Activated T-cell treated with anti-CD3 and anti-CD28 coated beads for 1 hour (primary cell): ENCODE measurements around the gene KIAA1755.

Source experiments
- DNase-seq: peaks from one replicate; pipeline ENCODE4 v3.0.0-alpha.2; 2020; ENCODE audit warnings: low read depth

Gene KIAA1755

DNA sequence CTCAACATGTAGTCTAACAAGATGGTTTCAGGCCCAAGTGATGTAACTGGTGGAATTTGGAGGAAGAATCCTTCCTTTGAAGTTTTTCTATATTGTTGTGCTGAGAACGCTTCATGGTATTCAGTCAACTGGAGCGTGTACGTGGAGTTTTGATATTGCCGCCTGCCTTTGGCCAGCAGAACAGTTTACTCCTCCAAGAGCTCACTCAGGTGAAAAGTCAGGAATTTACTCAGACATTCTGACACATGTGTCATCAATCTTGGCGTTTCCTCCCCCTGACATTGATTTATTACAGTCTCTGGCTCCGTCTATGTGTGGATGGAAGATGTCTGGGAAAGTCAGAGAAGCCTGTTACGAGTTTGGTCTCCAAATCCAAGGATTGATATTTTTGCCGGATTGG, 76.4 kb downstream of the KIAA1755 start:
- DNase-seq = no peak

- no peak for DNase-seq
Observed at GRCh38 chr20:38181971-38182370, 78.6 kb downstream of the KIAA1755 start.

GRCh38 chr20:38181207-38181801, 79.2 kb downstream of the KIAA1755 start:
- DNase-seq = no peak

GRCh38 chr20:38180781-38181180, 79.8 kb downstream of the KIAA1755 start:
- no peak for DNase-seq

GRCh38 chr20:38179846-38180245, 80.7 kb downstream of the KIAA1755 start:
- DNase-seq = no peak

DNA sequence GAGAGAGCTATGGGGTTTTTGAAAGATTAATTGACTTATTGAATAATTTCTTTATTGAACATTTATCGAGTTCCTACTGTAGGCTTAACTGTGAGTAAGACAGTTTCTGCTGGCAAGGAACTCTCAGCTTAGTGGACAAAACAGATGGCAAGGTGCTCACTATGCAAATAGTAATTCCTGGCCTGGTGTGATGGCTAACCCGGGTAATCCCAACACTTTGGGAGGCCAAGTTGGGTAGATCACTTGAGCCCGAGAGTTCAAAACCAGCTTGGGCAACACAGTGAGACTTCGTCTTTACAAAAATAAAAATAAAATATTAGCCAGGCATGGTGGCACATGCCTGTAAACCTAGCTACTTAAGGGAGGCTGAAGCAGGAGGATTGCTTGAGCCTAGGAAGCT, 82.0 kb downstream of the KIAA1755 start:
- no peak for DNase-seq

GRCh38 chr20:38178065-38178491, 82.5 kb downstream of the KIAA1755 start:
- DNase-seq = no peak

- DNase-seq = no peak
Observed at GRCh38 chr20:38177201-38177600, 83.3 kb downstream of the KIAA1755 start.

- DNase-seq = no peak
Observed at GRCh38 chr20:38175304-38176180, 85.0 kb downstream of the KIAA1755 start.

GRCh38 chr20:38173237-38174156, 87.0 kb downstream of the KIAA1755 start:
- no peak for DNase-seq

GRCh38 chr20:38172408-38172807, 88.1 kb downstream of the KIAA1755 start:
- no peak for DNase-seq

GRCh38 chr20:38171675-38172043, 88.9 kb downstream of the KIAA1755 start:
- no peak for DNase-seq

DNA sequence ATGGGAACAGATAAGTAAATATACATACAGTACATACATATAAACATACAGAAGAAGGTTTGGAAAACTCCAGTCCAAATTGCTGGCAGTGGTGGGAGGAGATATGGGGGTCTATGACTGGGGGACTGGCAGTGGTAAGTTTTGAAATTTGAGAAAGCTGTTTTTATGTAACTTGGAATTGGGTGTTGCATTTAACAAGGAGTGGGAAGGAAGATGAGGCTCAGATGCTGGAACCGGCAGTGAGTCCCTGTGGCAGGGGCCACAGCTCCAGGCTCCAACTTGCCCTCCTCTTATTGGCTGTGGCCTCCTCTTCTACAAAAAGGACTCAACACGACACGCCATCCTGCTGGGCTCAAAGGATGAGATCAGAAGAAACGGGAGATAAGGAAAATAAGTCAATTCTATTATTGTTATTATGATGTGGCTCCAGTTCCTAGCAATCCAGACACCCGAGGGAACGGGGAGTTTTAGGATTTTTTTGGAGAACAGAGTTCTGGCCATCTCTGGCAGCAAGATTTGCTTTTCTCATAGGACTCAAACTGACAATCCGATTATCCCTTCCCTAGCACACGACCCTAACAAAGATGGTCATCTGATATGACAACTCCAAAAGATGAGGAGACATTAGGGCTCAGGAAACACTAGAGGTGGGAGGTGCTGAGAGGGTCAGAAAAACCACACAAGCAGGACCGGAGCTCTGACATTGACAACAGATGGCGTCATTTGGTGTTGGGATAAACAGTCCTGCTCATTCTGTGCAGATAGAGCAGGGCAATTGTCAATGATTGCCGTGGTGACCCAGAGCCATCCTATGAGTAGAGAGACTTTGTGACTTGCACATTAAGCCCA, 89.5 kb downstream of the KIAA1755 start:
- DNase-seq = no peak

- DNase-seq = no peak
Observed at GRCh38 chr20:38170219-38170825, 90.2 kb downstream of the KIAA1755 start.

GRCh38 chr20:38169636-38170193, 90.8 kb downstream of the KIAA1755 start:
- no peak for DNase-seq

- DNase-seq = no peak
Observed at GRCh38 chr20:38168791-38169589, 91.5 kb downstream of the KIAA1755 start.

DNA sequence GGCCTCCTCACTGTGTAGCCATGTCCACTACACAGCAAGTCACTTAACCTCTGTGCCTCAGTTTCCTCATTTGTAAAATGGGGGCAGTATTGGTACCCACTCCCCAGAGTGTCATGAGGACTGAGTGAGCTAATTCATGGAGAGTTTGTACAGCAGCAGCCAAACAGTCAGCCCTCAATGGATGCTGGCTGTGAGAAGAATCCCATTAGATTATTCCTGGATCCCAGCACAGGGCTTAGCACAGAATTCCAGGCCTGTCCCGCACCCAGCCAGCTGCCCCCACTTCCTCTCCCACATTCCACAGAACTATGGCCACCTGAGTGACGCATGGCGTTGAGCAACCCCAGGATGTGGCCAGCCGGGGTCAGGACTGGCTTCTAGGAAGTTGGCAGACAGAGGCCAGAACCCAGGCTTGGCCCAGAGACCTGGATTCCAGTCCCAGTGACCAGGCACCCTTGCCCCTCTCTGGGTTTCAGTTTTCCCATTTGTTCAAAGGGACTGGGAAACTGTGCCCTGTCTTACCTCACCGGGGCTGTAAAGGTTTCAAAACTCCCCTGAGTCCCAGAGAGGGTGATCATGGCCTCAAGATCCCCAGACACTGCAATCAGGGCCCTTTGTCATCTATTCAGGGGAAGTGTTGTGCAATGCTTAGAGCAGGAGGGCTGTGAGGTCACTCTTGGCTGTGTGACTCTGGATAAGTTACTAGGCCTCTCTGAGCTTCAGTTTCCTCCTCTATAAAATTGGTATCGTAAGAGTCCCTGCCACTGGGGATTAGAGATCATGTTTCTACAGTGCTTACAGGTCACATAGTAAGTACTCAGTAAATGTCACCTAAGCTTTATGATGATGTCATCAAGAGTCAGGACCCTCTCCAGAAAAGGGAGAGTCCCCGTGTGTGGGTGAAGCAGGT, 92.4 kb downstream of the KIAA1755 start:
- no peak for DNase-seq

- DNase-seq = no peak
Observed at GRCh38 chr20:38167328-38167850, 93.1 kb downstream of the KIAA1755 start.
